HL-60 (cell line): ENCODE data around the gene MFAP5.
A peak's percentile ranks its signal among the peaks of the same experiment; 100 is the strongest.

Experiments used
- CTCF ChIP-seq: IDR thresholded peaks from one replicate; pipeline ENCODE4 v1.5.1; 2011; ENCODE audit warnings: low read length, control low read depth, inconsistent platforms; ENCODE audit not compliant: insufficient read depth
- GABPA ChIP-seq: IDR thresholded peaks from 2 replicates; pipeline ENCODE4 v1.6.1; 2012; ENCODE audit warnings: low read depth

- TF ChIP-seq CTCF = peak; percentile 79
- TF ChIP-seq GABPA = no peak
Observed at GRCh38 chr12:8609061-8609570, 53.5 kb downstream of the MFAP5 start.
